HepG2 (cell line): ENCODE results near the gene NOL4L. TPM values are rescaled to one million over a fixed set of nuclear protein-coding genes. Genes with fewer than 3 reads are reported as not detected.

Experiments used
- CAMTA2 ChIP-seq: sonication (generic); formaldehyde crosslinking; IDR thresholded peaks from 2 replicates; pipeline ENCODE4 v1.4.0; 2020; ENCODE audit warnings: mild to moderate bottlenecking, missing genetic modification reagents, borderline replicate concordance
- EED ChIP-seq: sonication (generic); formaldehyde crosslinking; IDR thresholded peaks from 2 replicates; pipeline ENCODE4 v1.5.0; 2020; ENCODE audit warnings: mild to moderate bottlenecking, missing genetic modification reagents
- ETS1 ChIP-seq: sonication (generic); formaldehyde crosslinking; IDR thresholded peaks from 2 replicates; pipeline ENCODE4 v1.4.0; 2020; ENCODE audit warnings: missing genetic modification reagents
- HOXA9 ChIP-seq: sonication (generic); formaldehyde crosslinking; IDR thresholded peaks from 2 replicates; pipeline ENCODE4 v1.8.1; 2022; ENCODE audit warnings: missing genetic modification reagents, mild to moderate bottlenecking, moderate library complexity, borderline replicate concordance
- IKZF5 ChIP-seq: IDR thresholded peaks from 2 replicates; pipeline ENCODE4 v1.6.1; 2018; ENCODE audit warnings: missing genetic modification reagents, mild to moderate bottlenecking, missing compliant biosample characterization
- KDM5A ChIP-seq: fragments of 200-600 bp; sonication (generic); IDR thresholded peaks from 2 replicates; pipeline ENCODE4 v1.7.0; 2018; ENCODE audit warnings: antibody characterized with exemption, mild to moderate bottlenecking, low read length, borderline replicate concordance
- KLF13 ChIP-seq: sonication (generic); formaldehyde crosslinking; IDR thresholded peaks from 2 replicates; pipeline ENCODE4 v1.4.0; 2020; ENCODE audit warnings: mild to moderate bottlenecking, missing genetic modification reagents
- MBNL3 ChIP-seq: fragments of 250-450 bp; sonication (Bioruptor Pico); conservative IDR thresholded peaks from 2 replicates; pipeline ENCODE4 v1.8.0; 2022; ENCODE audit warnings: mild to moderate bottlenecking, inconsistent platforms
- MXD4 ChIP-seq: IDR thresholded peaks from 2 replicates; pipeline ENCODE4 v1.6.1; 2016; ENCODE audit warnings: mild to moderate bottlenecking, missing biosample characterization, missing genetic modification reagents
- PAX8 ChIP-seq: sonication (generic); formaldehyde crosslinking; IDR thresholded peaks from 2 replicates; pipeline ENCODE4 v1.8.0; 2022; ENCODE audit warnings: mild to moderate bottlenecking, missing genetic modification reagents, borderline replicate concordance
- PITX1 ChIP-seq: sonication (generic); formaldehyde crosslinking; IDR thresholded peaks from 2 replicates; pipeline ENCODE4 v1.5.1; 2020; ENCODE audit warnings: mild to moderate bottlenecking, missing genetic modification reagents
- PLRG1 ChIP-seq: fragments of 450-650 bp; conservative IDR thresholded peaks from 2 replicates; pipeline ENCODE4 v1.6.1; 2016
- POLR2G ChIP-seq: fragments of 200-400 bp; formaldehyde crosslinking; IDR thresholded peaks from 2 replicates; pipeline ENCODE4 v1.6.1; 2018; ENCODE audit warnings: mild to moderate bottlenecking, low read depth, low read length, moderate library complexity
- PRDM4 ChIP-seq: sonication (generic); formaldehyde crosslinking; IDR thresholded peaks from 2 replicates; pipeline ENCODE4 v1.9.0; 2021; ENCODE audit warnings: missing genetic modification reagents, borderline replicate concordance
- ZBTB4 ChIP-seq: sonication (generic); formaldehyde crosslinking; IDR thresholded peaks from 2 replicates; pipeline ENCODE4 v1.4.0; 2020; ENCODE audit warnings: missing genetic modification reagents, mild to moderate bottlenecking, borderline replicate concordance
- ZNF326 ChIP-seq: sonication (generic); formaldehyde crosslinking; IDR thresholded peaks from 2 replicates; pipeline ENCODE4 v1.4.0; 2020; ENCODE audit warnings: missing genetic modification reagents, borderline replicate concordance
- ZNF512 ChIP-seq: sonication (generic); formaldehyde crosslinking; IDR thresholded peaks from 2 replicates; pipeline ENCODE4 v1.4.0; 2020; ENCODE audit warnings: mild to moderate bottlenecking, missing genetic modification reagents
- ZNF607 ChIP-seq: sonication (generic); formaldehyde crosslinking; IDR thresholded peaks from 2 replicates; pipeline ENCODE4 v1.5.1; 2020; ENCODE audit warnings: missing genetic modification reagents, mild to moderate bottlenecking, borderline replicate concordance
- ZNF670 ChIP-seq: sonication (generic); formaldehyde crosslinking; IDR thresholded peaks from 2 replicates; pipeline ENCODE4 v1.8.0; 2022; ENCODE audit warnings: mild to moderate bottlenecking, missing genetic modification reagents, borderline replicate concordance
- polyA plus RNA-seq, 8 experiments: library from polyadenylated mRNA; depleted of rRNA in 3 of 8; stranded (reverse) in 7 of 8; unstranded in 1 of 8; fragments of >200 nt; fragmentation: Illumina TruSeq in 4 of 8; extraction: Trizol in 4 of 8; gene quantifications; 2 replicates each; pipeline versions ENCODE4 v1.2.1 to v1.2.3, GENCODE V29; 2011 to 2016; ENCODE audit warnings: low read depth in 4 of 8, missing spikeins in 1 of 8, mixed read lengths in 1 of 8; ENCODE audit not compliant: insufficient read depth in 1 of 8
- total RNA-seq, 5 experiments: library from RNA; depleted of rRNA; stranded (reverse); fragments of >200 nt; fragmentation: Illumina TruSeq; extraction: Trizol; gene quantifications; 2 replicates each; pipeline ENCODE4 v1.2.3, GENCODE V29; 2016; ENCODE audit warnings: low read depth in 1 of 5

NOL4L gene
- total and polyA plus RNA-seq, 2 of the 13 experiments (the other 11 are each of a cell fraction or from before 2014, with no cell fraction given): 16.6 to 35.4 TPM

GRCh38 chr20:32474009-32474716, 111.0 kb downstream of the NOL4L start (continued):
- TF ChIP-seq PRDM4 (CRISPR knock-in tag): no peak
- TF ChIP-seq EED (CRISPR knock-in tag): no peak
- peak; percentile 78; the same call in 1 of the 2 replicates for TF ChIP-seq ZBTB4
- TF ChIP-seq ZNF607: no peak
- no peak for TF ChIP-seq MXD4
- TF ChIP-seq ETS1 (CRISPR knock-in tag): no peak
- no peak for TF ChIP-seq HOXA9 (CRISPR knock-in tag)
- TF ChIP-seq CAMTA2: 0 out of 2 replicates have a peak, but pooled peaks have one; percentile 37
- no peak for TF ChIP-seq ZNF326
- no peak for TF ChIP-seq ZNF512 (CRISPR knock-in tag)
- no peak for TF ChIP-seq PLRG1
- no peak for TF ChIP-seq IKZF5 (CRISPR knock-in tag)
- TF ChIP-seq MBNL3 (CRISPR knock-in tag): no peak
- TF ChIP-seq PITX1 (CRISPR knock-in tag): no peak
- TF ChIP-seq KDM5A: no peak
- TF ChIP-seq PAX8 (CRISPR knock-in tag): no peak
- no peak for TF ChIP-seq KLF13 (CRISPR knock-in tag)
- TF ChIP-seq ZNF670: no peak
- TF ChIP-seq POLR2G: no peak
